Bone marrow (tissue), 2 donors: ENCODE measurements around the gene OSER1.

Experiments
- DNase-seq, 2 donors: peaks; one replicate each; lab custom pipeline; 2025; lab: John Stamatoyannopoulos, UW

OSER1 gene

GRCh38 chr20:44174996-44175765, 35.4 kb downstream of the OSER1 start:
- DNase-seq = no peak

GRCh38 chr20:44173846-44174245, 36.7 kb downstream of the OSER1 start:
- no peak for DNase-seq

GRCh38 chr20:44173116-44173515, 37.5 kb downstream of the OSER1 start:
- DNase-seq = no peak

GRCh38 chr20:44172572-44172950, 38.0 kb downstream of the OSER1 start:
- DNase-seq = no peak

- DNase-seq = no peak
These were observed 38.6 kb downstream of the OSER1 start for GRCh38 chr20:44171775-44172571.

GRCh38 chr20:44170816-44171410, 39.7 kb downstream of the OSER1 start:
- DNase-seq = no peak

- no peak for DNase-seq
These were observed 42.8 kb downstream of the OSER1 start for GRCh38 chr20:44167736-44168135.

- no peak for DNase-seq
These were observed 44.1 kb downstream of the OSER1 start for GRCh38 chr20:44166477-44166876.

GRCh38 chr20:44166008-44166407, 44.6 kb downstream of the OSER1 start:
- no peak for DNase-seq

GRCh38 chr20:44160133-44160532, 50.4 kb downstream of the OSER1 start:
- DNase-seq = no peak

GRCh38 chr20:44159711-44160110, 50.9 kb downstream of the OSER1 start:
- no peak for DNase-seq

GRCh38 chr20:44159125-44159524, 51.4 kb downstream of the OSER1 start:
- no peak for DNase-seq

- no peak for DNase-seq
These were observed 53.5 kb downstream of the OSER1 start for GRCh38 chr20:44157061-44157460.

GRCh38 chr20:44154521-44155001, 56.0 kb downstream of the OSER1 start:
- no peak for DNase-seq

GRCh38 chr20:44153636-44154043, 56.9 kb downstream of the OSER1 start:
- no peak for DNase-seq

GRCh38 chr20:44151621-44152416, 58.8 kb downstream of the OSER1 start:
- no peak for DNase-seq

- DNase-seq = no peak
These were observed 64.3 kb downstream of the OSER1 start for GRCh38 chr20:44146272-44146671.
